C4-2B (cell line): ENCODE measurements around the gene HTT.

Experiments used
- ZFX ChIP-seq: fragments of 450-650 bp; IDR thresholded peaks from 2 replicates; pipeline ENCODE4 v1.6.1; 2017
- TF ChIP-seq, protein P1 (sequence below): fragments of 450-650 bp; conservative IDR thresholded peaks from 2 replicates; pipeline ENCODE4 v1.5.1; 2017; ENCODE audit warnings: mild to moderate bottlenecking

DNA sequence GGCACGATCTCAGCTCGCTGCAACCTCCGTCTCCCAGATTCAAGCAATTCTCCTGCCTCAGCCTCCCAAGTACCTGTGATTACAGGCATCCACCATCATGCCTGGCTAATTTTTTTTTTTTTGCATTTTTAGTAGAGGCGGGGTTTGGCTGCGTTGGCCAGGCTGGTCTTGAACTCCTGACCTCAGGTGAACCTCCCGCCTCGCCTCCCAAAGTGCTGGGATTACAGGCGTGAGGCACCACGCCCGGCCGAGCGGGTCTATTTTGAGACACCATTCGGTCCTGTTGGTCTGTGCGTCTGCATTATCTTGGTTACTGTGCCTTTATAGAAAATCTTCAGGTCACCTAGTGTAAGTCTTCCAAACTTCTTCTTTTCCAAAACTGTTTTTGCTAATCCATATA is 196.7 kb downstream of the HTT start:
- TF ChIP-seq, protein P1, sequence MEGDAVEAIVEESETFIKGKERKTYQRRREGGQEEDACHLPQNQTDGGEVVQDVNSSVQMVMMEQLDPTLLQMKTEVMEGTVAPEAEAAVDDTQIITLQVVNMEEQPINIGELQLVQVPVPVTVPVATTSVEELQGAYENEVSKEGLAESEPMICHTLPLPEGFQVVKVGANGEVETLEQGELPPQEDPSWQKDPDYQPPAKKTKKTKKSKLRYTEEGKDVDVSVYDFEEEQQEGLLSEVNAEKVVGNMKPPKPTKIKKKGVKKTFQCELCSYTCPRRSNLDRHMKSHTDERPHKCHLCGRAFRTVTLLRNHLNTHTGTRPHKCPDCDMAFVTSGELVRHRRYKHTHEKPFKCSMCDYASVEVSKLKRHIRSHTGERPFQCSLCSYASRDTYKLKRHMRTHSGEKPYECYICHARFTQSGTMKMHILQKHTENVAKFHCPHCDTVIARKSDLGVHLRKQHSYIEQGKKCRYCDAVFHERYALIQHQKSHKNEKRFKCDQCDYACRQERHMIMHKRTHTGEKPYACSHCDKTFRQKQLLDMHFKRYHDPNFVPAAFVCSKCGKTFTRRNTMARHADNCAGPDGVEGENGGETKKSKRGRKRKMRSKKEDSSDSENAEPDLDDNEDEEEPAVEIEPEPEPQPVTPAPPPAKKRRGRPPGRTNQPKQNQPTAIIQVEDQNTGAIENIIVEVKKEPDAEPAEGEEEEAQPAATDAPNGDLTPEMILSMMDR: no peak
- no peak for TF ChIP-seq ZFX
